ENCODE data around the gene SLC39A3.

- no peak for TF ChIP-seq CTCF (IDR thresholded peaks at IDR 0.05)
- no peak for TF ChIP-seq POLR2A (IDR thresholded peaks at IDR 0.05)
Observed at GRCh38 chr19:2761876-2762782, 22.3 kb upstream of the SLC39A3 start.

All from thyroid gland (tissue), 4 donors.